K562 (cell line): Measurements from ENCODE around the gene SAP25. TPM values are rescaled to one million over a fixed set of nuclear protein-coding genes. Genes with fewer than 3 reads are reported as not detected.

Experiments
- DPF2 ChIP-seq: fragments of 450-650 bp; IDR thresholded peaks from 2 replicates; pipeline ENCODE4 v1.6.1; 2016
- ETS1 ChIP-seq: conservative IDR thresholded peaks from 2 replicates; pipeline ENCODE4 v1.6.1; 2011; ENCODE audit warnings: low read depth, mild to moderate bottlenecking, low read length; ENCODE audit not compliant: control insufficient read depth
- ETV1 ChIP-seq: fragments of 450-650 bp; conservative IDR thresholded peaks from 2 replicates; pipeline ENCODE4 v1.6.1; 2016; ENCODE audit warnings: missing genetic modification characterization, control low read depth, low read depth, missing compliant biosample characterization
- MAFG ChIP-seq: fragments of 450-650 bp; conservative IDR thresholded peaks from 2 replicates; pipeline ENCODE4 v1.6.1; 2016; ENCODE audit warnings: missing genetic modification characterization, missing compliant biosample characterization
- MEIS2 ChIP-seq: fragments of 450-650 bp; IDR thresholded peaks from 2 replicates; pipeline ENCODE4 v1.6.1; 2014; ENCODE audit warnings: mild to moderate bottlenecking; ENCODE audit not compliant: partially characterized antibody
- RAD51 ChIP-seq: fragments of 450-650 bp; IDR thresholded peaks from 2 replicates; pipeline ENCODE4 v1.7.1; 2016; ENCODE audit warnings: low read depth, mild to moderate bottlenecking, borderline replicate concordance
- VEZF1 ChIP-seq: fragments of 200-800 bp; sonication (Bioruptor generic); IDR thresholded peaks from 2 replicates; pipeline ENCODE4 v1.6.1; 2017; ENCODE audit warnings: missing genetic modification characterization, missing compliant biosample characterization
- ZBTB11 ChIP-seq, 3 experiments: fragments of 200-800 bp in 1 of 3; fragments of 250-450 bp in 1 of 3; fragments of 450-650 bp in 1 of 3; sonication (Bioruptor Pico) in 1 of 3; sonication (Bioruptor generic) in 1 of 3; formaldehyde crosslinking in 1 of 3; IDR thresholded peaks; 2 replicates each; pipeline versions ENCODE4 v1.6.1 to v1.8.0; 2016 to 2022; ENCODE audit warnings: mild to moderate bottlenecking in 2 of 3, missing genetic modification characterization in 2 of 3, missing compliant biosample characterization in 1 of 3, moderate library complexity in 1 of 3
- ZBTB17 ChIP-seq: fragments of 450-650 bp; formaldehyde crosslinking; IDR thresholded peaks from 2 replicates; pipeline ENCODE4 v1.4.0; 2020; ENCODE audit warnings: mild to moderate bottlenecking
- ZEB2 ChIP-seq: fragments of 450-650 bp; IDR thresholded peaks from 2 replicates; pipeline ENCODE4 v1.6.1; 2016
- polyA plus RNA-seq, 8 experiments: library from polyadenylated mRNA; depleted of rRNA in 4 of 8; stranded (reverse) in 5 of 8; unstranded in 3 of 8; fragments of >200 nt; fragmentation: Nextera tagmentation in 2 of 8; fragmentation: Illumina TruSeq in 1 of 8; extraction: Ambion mirVana in 2 of 8; extraction: Trizol in 1 of 8; gene quantifications; 2 replicates each; pipeline versions ENCODE4 v1.2.1 to v1.2.3, GENCODE V29; 2011 to 2014; ENCODE audit warnings: inconsistent platforms in 1 of 8, missing spikeins in 1 of 8
- total RNA-seq, 7 experiments: library from RNA; depleted of rRNA in 6 of 7; stranded (reverse); fragments of >200 nt in 6 of 7; fragmentation: Illumina TruSeq in 2 of 7; extraction: Trizol in 2 of 7; gene quantifications; 2 replicates each; pipeline versions ENCODE4 v1.2.1 to v1.2.3, GENCODE V29; 2011 to 2021; ENCODE audit warnings: low replicate concordance in 1 of 7

SAP25 gene
- total and polyA plus RNA-seq, 9 of the 15 experiments (the other 6 are each of a cell fraction or from before 2014, with no cell fraction given), result 0.13 to 5.3 (median 0.78) TPM; not detected in 1

- TF ChIP-seq VEZF1 (peak; percentile 24; the same call in 1 of the 2 replicates), ETS1 (no peak), ETV1 (tag) (no peak), ZBTB11 (CRISPR knock-in tag; IDR thresholded peaks at IDR 0.05) (no peak; a peak in 1 of 6 replicates), MAFG (tag) (peak; percentile 82), ZEB2 (no peak), DPF2 (peak; percentile 40; the same call in 1 of the 2 replicates), MEIS2 (no peak), RAD51 (no peak), ZBTB17 (CRISPR knock-in tag) (0 out of 2 replicates have a peak, but pooled peaks have one; percentile 65)
- TF ChIP-seq, all 486 proteins: peak for 24
Measured at GRCh38 chr7:100556541-100556940, 17.2 kb downstream of the SAP25 start (continued).
